ENCODE data around the gene ZBTB9.

The ZBTB9 gene

GRCh38 chr6:33459226-33459625 is 4.8 kb downstream of the ZBTB9 start:
- Histone ChIP-seq H3K4me2 (no peak overlapping the region), H2AFZ (ENCODE audit: low read depth) (no peak overlapping the region), H3K4me3 (IDR thresholded peaks at IDR 0.05; ENCODE audit: insufficient read depth, low read depth, low read length) (no peak overlapping the region), H3K9ac (no peak overlapping the region), H3K27ac (no peak overlapping the region), H4K20me1 (ENCODE audit: insufficient read depth) (no peaks in the 10 kb centered on the region), H3K36me3 (ENCODE audit: insufficient read depth) (no peaks in the 10 kb centered on the region), H3K79me2 (ENCODE audit: insufficient read depth, low read depth) (peaks cover 9% of the 10 kb centered on the region; the same call in 1 of the 2 replicates), H3K4me1 (ENCODE audit: low read depth, poor library complexity, severe bottlenecking) (no peaks in the 10 kb centered on the region), H3K27me3 (ENCODE audit: insufficient read depth, low read depth) (no peaks in the 10 kb centered on the region)
- no peak for TF ChIP-seq CTCF (conservative IDR thresholded peaks at IDR 0.05; ENCODE audit: low read depth, low read length)

GRCh38 chr6:33466075-33466735 is 11.8 kb downstream of the ZBTB9 start:
- no peak overlapping the region for H3K4me2 ChIP-seq

GRCh38 chr6:33467091-33467490 is 12.7 kb downstream of the ZBTB9 start:
- no peaks in the 10 kb centered on the region; the same call in 1 of the 2 replicates for H3K36me3 ChIP-seq (ENCODE audit: insufficient read depth)
- H3K4me1 ChIP-seq (ENCODE audit: low read depth, poor library complexity, severe bottlenecking), result no peaks in the 10 kb centered on the region
- no peak overlapping the region for H3K27ac ChIP-seq
- H4K20me1 ChIP-seq (ENCODE audit: insufficient read depth), result no peaks in the 10 kb centered on the region
- no peaks in the 10 kb centered on the region for H3K27me3 ChIP-seq (ENCODE audit: insufficient read depth, low read depth)
- no peaks in the 10 kb centered on the region for H3K79me2 ChIP-seq (ENCODE audit: insufficient read depth, low read depth)
- TF ChIP-seq CTCF (conservative IDR thresholded peaks at IDR 0.05; ENCODE audit: low read depth, low read length), result no peak
- no peak overlapping the region for H2AFZ ChIP-seq (ENCODE audit: low read depth)
- no peak overlapping the region for H3K4me2 ChIP-seq
- no peak overlapping the region for H3K9ac ChIP-seq
- no peak overlapping the region for H3K4me3 ChIP-seq (IDR thresholded peaks at IDR 0.05; ENCODE audit: insufficient read depth, low read depth, low read length)

More at GRCh38 chr6:33466075-33466735, 11.8 kb downstream of the ZBTB9 start:
- Histone ChIP-seq H3K27me3 (ENCODE audit: insufficient read depth, low read depth) (no peaks in the 10 kb centered on the region), H3K27ac (no peak overlapping the region), H3K4me1 (ENCODE audit: low read depth, poor library complexity, severe bottlenecking) (no peaks in the 10 kb centered on the region), H3K9ac (no peak overlapping the region), H3K79me2 (ENCODE audit: insufficient read depth, low read depth) (no peaks in the 10 kb centered on the region), H4K20me1 (ENCODE audit: insufficient read depth) (no peaks in the 10 kb centered on the region), H2AFZ (ENCODE audit: low read depth) (no peak overlapping the region), H3K36me3 (ENCODE audit: insufficient read depth) (no peaks in the 10 kb centered on the region), H3K4me3 (IDR thresholded peaks at IDR 0.05; ENCODE audit: insufficient read depth, low read depth, low read length) (no peak overlapping the region)
- TF ChIP-seq CTCF (conservative IDR thresholded peaks at IDR 0.05; ENCODE audit: low read depth, low read length), result no peak

- H3K4me3 ChIP-seq (IDR thresholded peaks at IDR 0.05; ENCODE audit: insufficient read depth, low read depth, low read length), result no peak overlapping the region
- H4K20me1 ChIP-seq (ENCODE audit: insufficient read depth), result no peaks in the 10 kb centered on the region
- H3K9ac ChIP-seq, result no peak overlapping the region
- no peaks in the 10 kb centered on the region for H3K27me3 ChIP-seq (ENCODE audit: insufficient read depth, low read depth)
- H2AFZ ChIP-seq (ENCODE audit: low read depth), result no peak overlapping the region
- no peaks in the 10 kb centered on the region; the same call in 1 of the 2 replicates for H3K36me3 ChIP-seq (ENCODE audit: insufficient read depth)
- H3K4me1 ChIP-seq (ENCODE audit: low read depth, poor library complexity, severe bottlenecking), result no peaks in the 10 kb centered on the region
- H3K4me2 ChIP-seq, result no peak overlapping the region
- no peak for TF ChIP-seq CTCF (conservative IDR thresholded peaks at IDR 0.05; ENCODE audit: low read depth, low read length)
- H3K27ac ChIP-seq, result no peak overlapping the region
- H3K79me2 ChIP-seq (ENCODE audit: insufficient read depth, low read depth), result no peaks in the 10 kb centered on the region
Observed at GRCh38 chr6:33469661-33470060, 15.3 kb downstream of the ZBTB9 start.

Data from KMS-11 (cell line).